IMR-90 (cell line): ENCODE data around the gene RDH13. TPM values are rescaled to one million over a fixed set of nuclear protein-coding genes. Genes with fewer than 3 reads are reported as not detected.

Experiments
- ATAC-seq: fragments of 200-7000 bp; cut with Tn5 transposase; 2 replicates; pipeline ENCODE4 v1.9.1; 2020; ENCODE audit warnings: low read depth, mild to moderate bottlenecking, moderate library complexity
- BruUV-seq: library from RNA; stranded (reverse); fragments of 400-500 nt; replicated peaks from 2 replicates; lab custom pipeline; 2021; lab: Mats Ljungman, UMichigan
- CTCF ChIA-PET: fragments of 300-600 bp; formaldehyde crosslinking; extraction: SDS; loops from one replicate; lab custom pipeline; 2021; ENCODE audit warnings: antibody characterized with exemption; lab: Yijun Ruan, JAX
- POLR2A ChIA-PET: fragments of 300-600 bp; sonication (Branson Sonifier 250); formaldehyde crosslinking; loops from one replicate; lab custom pipeline; 2022; ENCODE audit warnings: antibody characterized with exemption; ENCODE audit not compliant: unreplicated experiment; lab: Charles Lee
- DNase-seq: peaks from one replicate; pipeline ENCODE4 v3.0.0; 2013
- H2AFZ ChIP-seq: replicated peaks from 2 replicates; pipeline ENCODE3; 2013; ENCODE audit warnings: low read length, mild to moderate bottlenecking; ENCODE audit not compliant: poor library complexity
- H2AK5ac ChIP-seq: 2 replicates; pipeline ENCODE4 v1.6.1; 2013; ENCODE audit warnings: low read depth, low read length, inconsistent platforms
- H2AK9ac ChIP-seq: replicated peaks from 2 replicates; pipeline ENCODE3; 2013; ENCODE audit warnings: mild to moderate bottlenecking, low read depth, low read length, moderate library complexity; ENCODE audit not compliant: poor library complexity
- H2BK120ac ChIP-seq: 2 replicates; pipeline ENCODE4 v1.6.1; 2013; ENCODE audit warnings: low read depth, low read length, inconsistent platforms
- H2BK15ac ChIP-seq: 3 replicates; pipeline ENCODE4 v1.6.1; 2013; ENCODE audit warnings: low read depth, low read length, inconsistent platforms
- H2BK20ac ChIP-seq: 2 replicates; pipeline ENCODE4 v1.6.1; 2013; ENCODE audit warnings: low read depth, mild to moderate bottlenecking, inconsistent platforms, low read length, moderate library complexity
- H2BK5ac ChIP-seq: 2 replicates; pipeline ENCODE4 v1.6.1; 2013; ENCODE audit warnings: mild to moderate bottlenecking, low read depth, low read length, inconsistent platforms; ENCODE audit not compliant: poor library complexity, severe bottlenecking
- H3K14ac ChIP-seq: replicated peaks from 2 replicates; pipeline ENCODE4 v1.6.1; 2013; ENCODE audit warnings: low read depth, low read length, inconsistent platforms
- H3K18ac ChIP-seq: 2 replicates; pipeline ENCODE4 v1.6.1; 2013; ENCODE audit warnings: low read depth, low read length, control low read depth
- H3K23ac ChIP-seq: 2 replicates; pipeline ENCODE4 v1.6.1; 2013; ENCODE audit warnings: low read depth, low read length, inconsistent platforms
- H3K27ac ChIP-seq: 2 replicates; pipeline ENCODE4 v1.5.1; 2013; ENCODE audit warnings: mild to moderate bottlenecking, control low read depth, low read length; ENCODE audit not compliant: insufficient read depth
- H3K27me3 ChIP-seq: 2 replicates; pipeline ENCODE4 v1.6.1; 2013; ENCODE audit warnings: low read length; ENCODE audit not compliant: control insufficient read depth, insufficient read depth
- H3K36me3 ChIP-seq: 2 replicates; pipeline ENCODE4 v1.6.1; 2013; ENCODE audit warnings: low read length, mixed read lengths; ENCODE audit not compliant: control insufficient read depth, insufficient read depth
- H3K4ac ChIP-seq: 2 replicates; pipeline ENCODE4 v1.6.1; 2013; ENCODE audit warnings: low read depth, low read length, inconsistent platforms
- H3K4me1 ChIP-seq: 2 replicates; pipeline ENCODE4 v1.6.1; 2013; ENCODE audit warnings: low read length, mixed read lengths; ENCODE audit not compliant: control insufficient read depth, insufficient read depth
- H3K4me2 ChIP-seq: 2 replicates; pipeline ENCODE4 v1.6.1; 2013; ENCODE audit warnings: low read depth, mild to moderate bottlenecking, control low read depth, low read length, moderate library complexity
- H3K4me3 ChIP-seq: 2 replicates; pipeline ENCODE4 v1.5.1; 2013; ENCODE audit warnings: low read depth, mild to moderate bottlenecking, control low read depth, low read length, moderate library complexity; ENCODE audit not compliant: insufficient read depth
- H3K56ac ChIP-seq: 2 replicates; pipeline ENCODE4 v1.6.1; 2013; ENCODE audit warnings: low read length, inconsistent platforms; ENCODE audit not compliant: insufficient read depth; ENCODE audit errors: extremely low read depth
- H3K79me1 ChIP-seq, 2 experiments: 2 replicates each; pipeline ENCODE4 v1.6.1; 2013; ENCODE audit warnings: low read length in 2 of 2, inconsistent platforms in 1 of 2, low read depth in 1 of 2
- H3K9ac ChIP-seq: 2 replicates; pipeline ENCODE4 v1.6.1; 2013; ENCODE audit warnings: low read depth, low read length, control low read depth
- H3K9me1 ChIP-seq: 2 replicates; pipeline ENCODE4 v1.6.1; 2013; ENCODE audit warnings: low read length, inconsistent platforms; ENCODE audit not compliant: insufficient read depth
- H3K9me3 ChIP-seq: 2 replicates; pipeline ENCODE4 v1.6.1; 2013; ENCODE audit warnings: low read length; ENCODE audit not compliant: control insufficient read depth, insufficient read depth
- H4K20me1 ChIP-seq: 2 replicates; pipeline ENCODE4 v1.6.1; 2013; ENCODE audit warnings: low read length, inconsistent platforms; ENCODE audit not compliant: insufficient read depth
- H4K5ac ChIP-seq: 2 replicates; pipeline ENCODE4 v1.6.1; 2013; ENCODE audit warnings: mild to moderate bottlenecking, low read depth, low read length, control low read depth
- H4K8ac ChIP-seq, 2 experiments: 2 replicates each; pipeline ENCODE4 v1.6.1; 2013; ENCODE audit warnings: low read depth in 2 of 2, low read length in 2 of 2, control low read depth in 1 of 2, inconsistent platforms in 1 of 2
- H4K91ac ChIP-seq: 2 replicates; pipeline ENCODE4 v1.6.1; 2013; ENCODE audit warnings: low read depth, low read length, inconsistent platforms; ENCODE audit not compliant: insufficient read depth
- CHD1 ChIP-seq: IDR thresholded peaks from 2 replicates; pipeline ENCODE4 v1.6.1; 2012; ENCODE audit warnings: low read depth, low read length, improper control_type of control experiment
- CTCF ChIP-seq: conservative IDR thresholded peaks from 2 replicates; pipeline ENCODE4 v1.5.1; 2012; ENCODE audit warnings: mild to moderate bottlenecking, low read depth, low read length, improper control_type of control experiment
- ELK1 ChIP-seq: fragments of 150-350 bp; IDR thresholded peaks from 2 replicates; pipeline ENCODE4 v1.6.1; 2016; ENCODE audit warnings: low read depth, mild to moderate bottlenecking, low read length, moderate library complexity, borderline replicate concordance
- FOS ChIP-seq: fragments of 150-350 bp; IDR thresholded peaks from 2 replicates; pipeline ENCODE4 v1.6.1; 2016; ENCODE audit warnings: low read depth, low read length
- MAZ ChIP-seq: IDR thresholded peaks from 2 replicates; pipeline ENCODE4 v1.6.1; 2012; ENCODE audit warnings: low read depth, mild to moderate bottlenecking, low read length, improper control_type of control experiment, moderate library complexity, borderline replicate concordance
- MXI1 ChIP-seq: IDR thresholded peaks from 2 replicates; pipeline ENCODE4 v1.6.1; 2012; ENCODE audit warnings: low read depth, mild to moderate bottlenecking, low read length, moderate library complexity, borderline replicate concordance
- POLR2A ChIP-seq: IDR thresholded peaks from 2 replicates; pipeline ENCODE4 v1.6.1; 2012; ENCODE audit warnings: mild to moderate bottlenecking, low read depth, low read length
- RFX5 ChIP-seq: IDR thresholded peaks from 2 replicates; pipeline ENCODE4 v1.8.0; 2012; ENCODE audit warnings: low read depth, mild to moderate bottlenecking, low read length, moderate library complexity
- USF2 ChIP-seq: fragments of 150-350 bp; IDR thresholded peaks from 2 replicates; pipeline ENCODE4 v1.6.1; 2017; ENCODE audit warnings: mild to moderate bottlenecking, antibody characterized with exemption, low read length, low read depth
- WGBS, 2 experiments: methylation state at CpG; one replicate each; pipeline versions ENCODE4 v1.1.5 to v1.1.7; 2013; ENCODE audit warnings: missing lambda C conversion rate in 2 of 2; ENCODE audit not compliant: insufficient read length in 1 of 2; ENCODE audit errors: extremely low coverage in 2 of 2; 5-methylcytosine and 5-hydroxymethylcytosine counted together
- dilution Hi-C: fragments of 300-500 bp; cut with HindIII; formaldehyde crosslinking; loops from one replicate; pipeline ENCODE4 v1.14.3; 2018; ENCODE audit warnings: low sequenced_read_pairs; ENCODE audit not compliant: unreplicated experiment
- in situ Hi-C: fragments of 300-500 bp; cut with MboI; formaldehyde crosslinking; loops from 3 replicates; pipeline ENCODE4 v1.14.3; 2019; ENCODE audit warnings: low sequenced_read_pairs, inconsistent platforms, mixed read lengths
- intact Hi-C: fragments of 100-400 bp; cut with micrococcal nuclease; formaldehyde crosslinking; loops from 2 replicates; pipeline ENCODE4 v1.10.0; 2022
- polyA plus RNA-seq, 3 experiments: library from polyadenylated mRNA; depleted of rRNA; stranded (reverse); fragments of >200 nt; gene quantifications; 2 replicates each; pipeline ENCODE4 v1.2.3, GENCODE V29; 2012; ENCODE audit warnings: low replicate concordance in 1 of 3
- total RNA-seq: library from RNA; depleted of rRNA; stranded (reverse); fragments of >200 nt; gene quantifications from 2 replicates; pipeline ENCODE4 v1.2.3, GENCODE V29; 2012

RDH13 gene
- total and polyA plus RNA-seq, 2 of the 4 experiments (the other 2 are of a cell fraction): 7.5 to 7.8 TPM

- H3K9me3 ChIP-seq: peaks cover 3% of the 10 kb centered on the region; the same call in 1 of the 2 replicates
- no peak overlapping the region for H4K8ac ChIP-seq
- CTCF ChIA-PET: no interaction called here
- POLR2A ChIA-PET: no interaction called here
- H3K4me1 ChIP-seq: no peaks in the 10 kb centered on the region
- TF ChIP-seq USF2 (no peak), POLR2A (no peak), RFX5 (no peak), CTCF (no peak), CHD1 (no peak), MAZ (no peak), FOS (no peak), ELK1 (no peak), MXI1 (no peak)
- H3K4me2 ChIP-seq: no peak overlapping the region
- dilution Hi-C loops (no loop called here), in situ Hi-C loops (no loop called here), intact Hi-C loops (no loop called here)
- no peak overlapping the region for H3K4ac ChIP-seq
- H3K27me3 ChIP-seq: no peaks in the 10 kb centered on the region
- WGBS, 2 experiments: no CpG with 5 or more reads among the region's 11 CpGs
- H4K20me1 ChIP-seq: no peaks in the 10 kb centered on the region
- BruUV-seq: no TSS peak
- no peak overlapping the region for H4K91ac ChIP-seq
- no peaks in the 10 kb centered on the region for H3K79me1 ChIP-seq
- no peaks in the 10 kb centered on the region for H3K9me1 ChIP-seq
- no peak overlapping the region for H4K5ac ChIP-seq
- no peak overlapping the region for H3K4me3 ChIP-seq
- no peak overlapping the region for H2BK20ac ChIP-seq
- H3K9ac ChIP-seq: no peak overlapping the region
- H2AK9ac ChIP-seq: no peak overlapping the region
- H2AFZ ChIP-seq: no peak overlapping the region
- no peak overlapping the region for H3K14ac ChIP-seq
- H2BK15ac ChIP-seq: no peak overlapping the region
- DNase-seq (no peak), ATAC-seq (no peak)
- H3K56ac ChIP-seq: no peak overlapping the region
- H3K23ac ChIP-seq: no peak overlapping the region
- no peaks in the 10 kb centered on the region for H3K36me3 ChIP-seq
- H2AK5ac ChIP-seq: no peak overlapping the region
- no peak overlapping the region for H2BK5ac ChIP-seq
- no peak overlapping the region for H2BK120ac ChIP-seq
- no peak overlapping the region for H3K27ac ChIP-seq
- H3K18ac ChIP-seq: no peak overlapping the region
These were observed 38.8 kb downstream of the RDH13 start for GRCh38 chr19:55024111-55024510.
